Measurements from ENCODE around the gene AP2B1.
"Not testable (repeated sequence)": the region's sequence is repeated elsewhere in the genome, so short reads cannot be mapped to it uniquely, and the experiment has no call there.

Gene AP2B1

DNA sequence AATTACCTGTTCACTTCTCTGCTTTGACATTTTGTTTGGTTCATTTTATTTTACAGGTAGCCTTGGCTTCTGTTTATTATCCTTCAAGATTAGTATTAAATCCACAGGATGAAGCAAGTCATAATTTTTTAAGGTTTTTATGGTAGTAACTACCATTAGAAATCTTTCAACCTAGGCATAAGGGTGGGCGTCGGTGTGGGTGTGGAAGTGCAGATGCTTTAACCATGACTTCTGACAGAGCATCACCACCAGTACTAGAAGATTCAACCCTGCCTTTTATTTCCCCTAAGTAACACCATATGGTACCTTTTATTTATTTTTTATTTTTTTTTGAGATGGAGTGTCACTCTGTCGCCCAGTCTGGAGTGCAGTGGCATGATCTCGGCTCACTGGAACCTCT is 22.7 kb downstream of the AP2B1 start:
- WGBS (ENCODE audit: extremely low coverage, insufficient coverage, low lambda C conversion rate) = no CpG with 5 or more reads among the region's 4 CpGs
- peaks cover 2% of the 10 kb centered on the region for H3K79me1 ChIP-seq (ENCODE audit: low read length)

DNA sequence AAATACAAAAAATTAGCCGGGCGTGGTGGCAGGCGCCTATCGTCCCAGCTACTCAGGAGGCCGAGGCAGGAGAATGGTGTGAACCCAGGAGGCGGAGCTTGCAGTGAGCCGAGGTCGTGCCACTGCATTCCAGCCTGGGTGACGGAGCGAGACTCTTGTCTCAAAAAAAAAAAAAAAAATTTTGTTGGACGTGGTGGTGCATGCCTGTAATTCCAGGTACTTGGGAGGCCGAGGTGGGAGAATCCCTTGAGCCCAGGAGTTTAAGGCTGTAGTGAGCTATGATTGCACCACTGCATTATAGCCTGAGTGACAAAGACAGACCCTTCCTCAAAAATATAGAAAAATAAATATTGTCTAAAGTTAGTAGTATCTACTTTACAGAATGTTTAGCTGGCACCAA is 23.6 kb downstream of the AP2B1 start:
- not testable (repeated sequence) for H3K4me3 ChIP-seq (ENCODE audit: low read length); H2AK5ac ChIP-seq (ENCODE audit: low read length); H3K27me3 ChIP-seq (ENCODE audit: insufficient read depth, low read length, poor library complexity); H2BK120ac ChIP-seq (ENCODE audit: low read depth, low read length); H4K8ac ChIP-seq (ENCODE audit: low read depth, low read length); H3K9ac ChIP-seq (ENCODE audit: low read length); H3K79me1 ChIP-seq (ENCODE audit: low read length); H3K36me3 ChIP-seq (ENCODE audit: control insufficient read depth, insufficient read depth, low read length); H4K5ac ChIP-seq (ENCODE audit: low read length); H3K4ac ChIP-seq (ENCODE audit: low read depth, low read length); H2BK15ac ChIP-seq (replicated peaks; ENCODE audit: low read depth); H3K4me1 ChIP-seq (ENCODE audit: control insufficient read depth, low read depth, low read length); H3K56ac ChIP-seq (ENCODE audit: low read length); H3K79me2 ChIP-seq (ENCODE audit: control insufficient read depth, insufficient read depth, low read length); H3K27ac ChIP-seq (ENCODE audit: low read depth, low read length); H3K23ac ChIP-seq (ENCODE audit: low read length); H3K4me2 ChIP-seq (ENCODE audit: low read length); H2BK5ac ChIP-seq (ENCODE audit: low read length); H3K18ac ChIP-seq (ENCODE audit: low read length)
- peak; percentile 15 for DNase-seq
- no CpG with 5 or more reads among the region's 12 CpGs for WGBS (ENCODE audit: extremely low coverage, insufficient coverage, low lambda C conversion rate)

More for the DNA sequence above, 22.7 kb downstream of the AP2B1 start:
- Histone ChIP-seq H3K18ac (ENCODE audit: low read length) (no peak overlapping the region), H3K27me3 (ENCODE audit: insufficient read depth, low read length, poor library complexity) (no peaks in the 10 kb centered on the region), H2AK5ac (ENCODE audit: low read length) (no peak overlapping the region), H3K27ac (ENCODE audit: low read depth, low read length) (no peak overlapping the region), H4K5ac (ENCODE audit: low read length) (no peak overlapping the region), H3K23ac (ENCODE audit: low read length) (no peak overlapping the region), H3K56ac (ENCODE audit: low read length) (no peak overlapping the region), H3K9ac (ENCODE audit: low read length) (no peak overlapping the region), H2BK15ac (replicated peaks; ENCODE audit: low read depth) (no peak overlapping the region), H2BK5ac (ENCODE audit: low read length) (no peak overlapping the region), H3K4me1 (ENCODE audit: control insufficient read depth, low read depth, low read length) (no peaks in the 10 kb centered on the region), H4K8ac (ENCODE audit: low read depth, low read length) (no peak overlapping the region), H2BK120ac (ENCODE audit: low read depth, low read length) (no peak overlapping the region), H3K4me2 (ENCODE audit: low read length) (no peak overlapping the region), H3K79me2 (ENCODE audit: control insufficient read depth, insufficient read depth, low read length) (no peaks in the 10 kb centered on the region), H3K4ac (ENCODE audit: low read depth, low read length) (no peak overlapping the region), H3K4me3 (ENCODE audit: low read length) (no peak overlapping the region), H3K36me3 (ENCODE audit: control insufficient read depth, insufficient read depth, low read length) (peaks cover 7% of the 10 kb centered on the region)
- no peak for DNase-seq

DNA sequence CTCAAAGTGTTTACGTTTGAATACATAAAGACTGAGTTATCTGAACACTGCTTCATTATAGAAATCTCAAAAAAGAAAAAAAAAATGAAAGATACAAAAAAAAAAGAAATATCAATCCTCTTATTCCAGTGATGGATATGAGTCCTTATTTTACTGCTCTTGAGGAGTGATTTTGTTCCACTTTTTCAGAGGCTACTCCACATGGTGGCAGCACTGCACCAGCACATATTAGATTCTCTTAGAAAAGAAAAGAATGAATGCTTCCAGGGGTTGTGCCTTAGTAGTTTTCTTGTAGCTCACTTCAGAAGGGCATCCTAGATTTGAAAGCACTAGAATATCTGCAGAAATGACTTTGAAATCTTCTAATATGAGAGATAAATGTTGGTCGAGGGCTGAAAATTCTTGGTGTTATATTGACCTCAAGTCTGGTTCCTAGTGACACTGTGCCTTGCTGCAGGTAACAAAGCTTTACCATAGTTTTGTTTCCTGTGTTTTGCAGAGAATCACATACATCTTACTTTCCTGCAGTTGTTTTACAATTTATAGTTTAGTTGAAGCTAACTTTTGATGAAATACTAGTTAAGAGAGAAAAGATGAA is 25.9 kb downstream of the AP2B1 start:
- no peak overlapping the region for H4K8ac ChIP-seq (ENCODE audit: low read depth, low read length)
- no peak overlapping the region for H3K9ac ChIP-seq (ENCODE audit: low read length)
- H3K27ac ChIP-seq (ENCODE audit: low read depth, low read length) = no peak overlapping the region
- peak; percentile 65 for DNase-seq
- H2BK5ac ChIP-seq (ENCODE audit: low read length) = no peak overlapping the region
- H3K4ac ChIP-seq (ENCODE audit: low read depth, low read length) = no peak overlapping the region
- no peak overlapping the region for H2BK15ac ChIP-seq (replicated peaks; ENCODE audit: low read depth)
- peaks cover 3% of the 10 kb centered on the region for H3K79me1 ChIP-seq (ENCODE audit: low read length)
- no CpG with 5 or more reads among the region's 2 CpGs for WGBS (ENCODE audit: extremely low coverage, insufficient coverage, low lambda C conversion rate)
- H3K79me2 ChIP-seq (ENCODE audit: control insufficient read depth, insufficient read depth, low read length) = no peaks in the 10 kb centered on the region
- no peak overlapping the region for H2BK120ac ChIP-seq (ENCODE audit: low read depth, low read length)
- H2AK5ac ChIP-seq (ENCODE audit: low read length) = no peak overlapping the region
- no peak overlapping the region for H3K4me3 ChIP-seq (ENCODE audit: low read length)
- H3K4me2 ChIP-seq (ENCODE audit: low read length) = no peak overlapping the region
- no peaks in the 10 kb centered on the region for H3K27me3 ChIP-seq (ENCODE audit: insufficient read depth, low read length, poor library complexity)
- peaks cover 2% of the 10 kb centered on the region for H3K36me3 ChIP-seq (ENCODE audit: control insufficient read depth, insufficient read depth, low read length)
- no peak overlapping the region for H4K5ac ChIP-seq (ENCODE audit: low read length)
- no peaks in the 10 kb centered on the region for H3K4me1 ChIP-seq (ENCODE audit: control insufficient read depth, low read depth, low read length)
- no peak overlapping the region for H3K18ac ChIP-seq (ENCODE audit: low read length)
- no peak overlapping the region for H3K56ac ChIP-seq (ENCODE audit: low read length)
- H3K23ac ChIP-seq (ENCODE audit: low read length) = no peak overlapping the region

DNA sequence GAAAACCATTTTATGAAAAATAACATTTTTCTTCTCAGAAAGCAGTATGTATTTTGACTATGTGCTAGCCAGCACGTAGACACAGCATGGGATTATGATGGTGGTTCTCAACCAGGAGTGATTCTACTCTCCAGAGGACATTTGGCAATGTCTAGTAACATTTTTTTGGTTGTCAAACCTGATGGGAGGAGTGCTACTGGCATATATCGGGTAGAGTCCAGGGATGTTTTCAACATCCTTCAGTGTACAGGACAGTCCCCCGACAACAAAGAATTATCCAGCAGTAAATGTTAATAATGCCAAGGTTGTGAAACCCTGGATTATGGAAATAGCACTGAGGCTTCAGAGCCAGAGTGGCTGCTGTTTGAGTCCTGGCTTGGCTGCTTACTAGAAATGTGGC is 27.7 kb downstream of the AP2B1 start:
- no peak overlapping the region for H2AK5ac ChIP-seq (ENCODE audit: low read length)

DNA sequence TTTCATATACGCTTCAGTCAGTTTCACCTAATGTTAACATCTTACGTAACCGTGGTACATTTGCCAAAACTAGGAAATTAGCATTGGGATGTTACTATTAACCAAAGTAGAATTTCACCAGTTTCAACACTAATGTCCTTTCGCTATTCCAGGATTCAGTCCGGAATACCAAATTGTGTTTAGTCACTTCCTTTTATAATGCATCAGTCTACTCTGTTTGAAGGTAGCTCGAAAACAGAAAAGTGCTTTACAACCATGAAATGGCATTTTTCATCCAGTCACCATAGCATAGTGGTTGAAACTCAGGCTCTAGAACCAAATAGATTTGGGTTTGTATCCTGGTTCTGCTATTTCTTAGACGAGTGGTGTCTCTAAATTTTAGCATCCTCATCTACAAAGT is 29.4 kb downstream of the AP2B1 start:
- WGBS (ENCODE audit: extremely low coverage, insufficient coverage, low lambda C conversion rate) = no CpG with 5 or more reads among the region's 7 CpGs
- H2BK120ac ChIP-seq (ENCODE audit: low read depth, low read length) = no peak overlapping the region
- no peaks in the 10 kb centered on the region for H3K4me1 ChIP-seq (ENCODE audit: control insufficient read depth, low read depth, low read length)
- no peak overlapping the region for H2BK15ac ChIP-seq (replicated peaks; ENCODE audit: low read depth)
- no peak overlapping the region for H3K4ac ChIP-seq (ENCODE audit: low read depth, low read length)
- no peak for DNase-seq
- H3K9ac ChIP-seq (ENCODE audit: low read length) = no peak overlapping the region
- peaks cover 3% of the 10 kb centered on the region for H3K79me1 ChIP-seq (ENCODE audit: low read length)
- H2BK5ac ChIP-seq (ENCODE audit: low read length) = no peak overlapping the region
- H3K4me2 ChIP-seq (ENCODE audit: low read length) = no peak overlapping the region
- no peaks in the 10 kb centered on the region for H3K27me3 ChIP-seq (ENCODE audit: insufficient read depth, low read length, poor library complexity)
- H3K27ac ChIP-seq (ENCODE audit: low read depth, low read length) = no peak overlapping the region
- H4K5ac ChIP-seq (ENCODE audit: low read length) = no peak overlapping the region
- peaks cover 2% of the 10 kb centered on the region for H3K36me3 ChIP-seq (ENCODE audit: control insufficient read depth, insufficient read depth, low read length)
- no peak overlapping the region for H2AK5ac ChIP-seq (ENCODE audit: low read length)
- no peak overlapping the region for H3K18ac ChIP-seq (ENCODE audit: low read length)
- H4K8ac ChIP-seq (ENCODE audit: low read depth, low read length) = no peak overlapping the region
- no peak overlapping the region for H3K23ac ChIP-seq (ENCODE audit: low read length)
- no peaks in the 10 kb centered on the region for H3K79me2 ChIP-seq (ENCODE audit: control insufficient read depth, insufficient read depth, low read length)
- H3K56ac ChIP-seq (ENCODE audit: low read length) = no peak overlapping the region
- no peak overlapping the region for H3K4me3 ChIP-seq (ENCODE audit: low read length)

More for the DNA sequence above, 27.7 kb downstream of the AP2B1 start:
- Histone ChIP-seq H3K56ac (ENCODE audit: low read length) (no peak overlapping the region), H3K36me3 (ENCODE audit: control insufficient read depth, insufficient read depth, low read length) (peaks cover 2% of the 10 kb centered on the region), H2BK5ac (ENCODE audit: low read length) (no peak overlapping the region), H3K4me1 (ENCODE audit: control insufficient read depth, low read depth, low read length) (no peaks in the 10 kb centered on the region), H3K4me3 (ENCODE audit: low read length) (no peak overlapping the region), H3K23ac (ENCODE audit: low read length) (no peak overlapping the region), H3K9ac (ENCODE audit: low read length) (no peak overlapping the region), H4K5ac (ENCODE audit: low read length) (no peak overlapping the region), H4K8ac (ENCODE audit: low read depth, low read length) (no peak overlapping the region), H2BK15ac (replicated peaks; ENCODE audit: low read depth) (no peak overlapping the region), H3K18ac (ENCODE audit: low read length) (no peak overlapping the region), H3K27ac (ENCODE audit: low read depth, low read length) (no peak overlapping the region), H3K79me2 (ENCODE audit: control insufficient read depth, insufficient read depth, low read length) (no peaks in the 10 kb centered on the region), H3K27me3 (ENCODE audit: insufficient read depth, low read length, poor library complexity) (no peaks in the 10 kb centered on the region), H2BK120ac (ENCODE audit: low read depth, low read length) (no peak overlapping the region), H3K4me2 (ENCODE audit: low read length) (no peak overlapping the region), H3K4ac (ENCODE audit: low read depth, low read length) (no peak overlapping the region), H3K79me1 (ENCODE audit: low read length) (peaks cover 3% of the 10 kb centered on the region)
- no CpG with 5 or more reads among the region's 3 CpGs for WGBS (ENCODE audit: extremely low coverage, insufficient coverage, low lambda C conversion rate)
- no peak for DNase-seq

DNA sequence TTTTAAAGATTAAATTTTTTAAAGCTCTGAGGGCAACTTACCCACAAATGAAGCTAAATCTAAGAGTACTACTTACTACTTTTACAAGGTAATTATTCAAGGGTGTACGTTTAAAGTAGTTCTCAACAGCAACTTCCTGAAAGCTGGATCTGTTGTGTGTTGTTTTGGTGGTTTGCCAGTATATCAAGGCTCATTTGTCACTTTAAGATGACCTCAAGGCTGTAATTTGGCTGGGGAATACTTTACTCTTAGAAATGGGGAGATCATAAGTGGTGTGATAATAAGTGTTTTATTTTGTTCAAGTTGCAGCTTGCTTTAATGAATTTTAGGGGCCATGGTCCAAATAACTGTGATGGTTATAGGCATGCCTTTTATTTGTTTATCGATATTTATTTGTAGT is 30.4 kb downstream of the AP2B1 start:
- H3K9ac ChIP-seq (ENCODE audit: low read length) = no peak overlapping the region
- no peaks in the 10 kb centered on the region for H3K79me2 ChIP-seq (ENCODE audit: control insufficient read depth, insufficient read depth, low read length)
- no CpG with 5 or more reads among the region's 2 CpGs for WGBS (ENCODE audit: extremely low coverage, insufficient coverage, low lambda C conversion rate)
- H3K23ac ChIP-seq (ENCODE audit: low read length) = no peak overlapping the region
- H4K8ac ChIP-seq (ENCODE audit: low read depth, low read length) = no peak overlapping the region
- H3K4me2 ChIP-seq (ENCODE audit: low read length) = no peak overlapping the region
- no peak overlapping the region for H3K56ac ChIP-seq (ENCODE audit: low read length)
- H2AK5ac ChIP-seq (ENCODE audit: low read length) = no peak overlapping the region
- H3K4ac ChIP-seq (ENCODE audit: low read depth, low read length) = no peak overlapping the region
- H3K27me3 ChIP-seq (ENCODE audit: insufficient read depth, low read length, poor library complexity) = no peaks in the 10 kb centered on the region
- DNase-seq = no peak
- H3K4me3 ChIP-seq (ENCODE audit: low read length) = no peak overlapping the region
- H3K27ac ChIP-seq (ENCODE audit: low read depth, low read length) = no peak overlapping the region
- H3K18ac ChIP-seq (ENCODE audit: low read length) = no peak overlapping the region
- peaks cover 2% of the 10 kb centered on the region for H3K36me3 ChIP-seq (ENCODE audit: control insufficient read depth, insufficient read depth, low read length)
- H2BK15ac ChIP-seq (replicated peaks; ENCODE audit: low read depth) = no peak overlapping the region
- H3K4me1 ChIP-seq (ENCODE audit: control insufficient read depth, low read depth, low read length) = no peaks in the 10 kb centered on the region
- H2BK5ac ChIP-seq (ENCODE audit: low read length) = no peak overlapping the region
- H2BK120ac ChIP-seq (ENCODE audit: low read depth, low read length) = no peak overlapping the region
- peaks cover 3% of the 10 kb centered on the region for H3K79me1 ChIP-seq (ENCODE audit: low read length)
- H4K5ac ChIP-seq (ENCODE audit: low read length) = no peak overlapping the region

Data from mesendoderm (in vitro differentiated cells).